Activated CD8-positive, alpha-beta memory T cell treated with anti-CD3 and anti-CD28 coated beads for 48 hours (primary cell): ENCODE measurements around the gene OSBPL10.

ENCODE experiments used
- DNase-seq, 3 experiments: peaks; one replicate each; pipeline ENCODE4 v3.0.0-alpha.2; 2020; ENCODE audit warnings: low read depth in 2 of 3, low spot score in 2 of 3

The OSBPL10 gene

GRCh38 chr3:31680072-31680870 lies 300.8 kb downstream of the OSBPL10 start:
- no peak for DNase-seq

- DNase-seq: no peak
Observed at GRCh38 chr3:31676556-31676955, 304.5 kb downstream of the OSBPL10 start.

GRCh38 chr3:31673950-31674349 lies 307.1 kb downstream of the OSBPL10 start:
- DNase-seq: no peak

GRCh38 chr3:31671976-31672375 lies 309.1 kb downstream of the OSBPL10 start:
- no peak for DNase-seq

GRCh38 chr3:31671451-31671850 lies 309.6 kb downstream of the OSBPL10 start:
- DNase-seq: no peak

- no peak for DNase-seq
Observed at GRCh38 chr3:31670722-31671121, 310.3 kb downstream of the OSBPL10 start.

- DNase-seq: no peak
Observed at GRCh38 chr3:31670136-31670535, 310.9 kb downstream of the OSBPL10 start.

GRCh38 chr3:31668242-31668641 lies 312.8 kb downstream of the OSBPL10 start:
- no peak for DNase-seq

GRCh38 chr3:31667582-31667981 lies 313.5 kb downstream of the OSBPL10 start:
- no peak for DNase-seq

GRCh38 chr3:31664031-31664430 lies 317.0 kb downstream of the OSBPL10 start:
- no peak for DNase-seq

GRCh38 chr3:31661993-31662670 lies 318.9 kb downstream of the OSBPL10 start:
- no peak for DNase-seq

- DNase-seq: no peak
Observed at GRCh38 chr3:31661286-31661685, 319.8 kb downstream of the OSBPL10 start.

- no peak for DNase-seq
Observed at GRCh38 chr3:31659246-31659645, 321.8 kb downstream of the OSBPL10 start.

- no peak for DNase-seq
Observed at GRCh38 chr3:31654998-31655397, 326.1 kb downstream of the OSBPL10 start.

GRCh38 chr3:31653464-31653863 lies 327.6 kb downstream of the OSBPL10 start:
- DNase-seq: no peak

- no peak for DNase-seq
Observed at GRCh38 chr3:31652296-31652695, 328.8 kb downstream of the OSBPL10 start.

- no peak for DNase-seq
Observed at GRCh38 chr3:31648286-31648968, 332.6 kb downstream of the OSBPL10 start.

GRCh38 chr3:31645256-31645655 lies 335.8 kb downstream of the OSBPL10 start:
- no peak for DNase-seq

GRCh38 chr3:31639828-31640227 lies 341.2 kb downstream of the OSBPL10 start:
- DNase-seq: no peak

- no peak for DNase-seq
Observed at GRCh38 chr3:31636694-31637442, 344.2 kb downstream of the OSBPL10 start.

- no peak for DNase-seq
Observed at GRCh38 chr3:31636049-31636448, 345.0 kb downstream of the OSBPL10 start.
